Cerebellar nuclear complex (tissue), 1 donor: ENCODE results near the gene ADGRL2.

Experiments used
- DNase-seq, 2 experiments: peaks; one replicate each; lab custom pipeline; 2025; lab: John Stamatoyannopoulos, UW

The ADGRL2 gene

GRCh38 chr1:81800695-81801650, at the start of gene ADGRL2:
TSS of gene ADGRL2 (plus strand) at chr1:81800934. CDS start at chr1:81836985, 36,051 bp downstream.
- peak in 1 of 2 experiments; percentile 4 for DNase-seq

- no peak for DNase-seq
These were observed 47.9 kb upstream of the ADGRL2 start for GRCh38 chr1:81752840-81753239.

GRCh38 chr1:81754424-81754823, 46.3 kb upstream of the ADGRL2 start:
- DNase-seq: no peak

GRCh38 chr1:81756872-81757271, 43.9 kb upstream of the ADGRL2 start:
- DNase-seq: no peak

- no peak for DNase-seq
These were observed 43.2 kb upstream of the ADGRL2 start for GRCh38 chr1:81757398-81758020.

- no peak for DNase-seq
These were observed 42.6 kb upstream of the ADGRL2 start for GRCh38 chr1:81758181-81758580.

- no peak for DNase-seq
These were observed 40.1 kb upstream of the ADGRL2 start for GRCh38 chr1:81760477-81761097.

- no peak for DNase-seq
These were observed 25.2 kb upstream of the ADGRL2 start for GRCh38 chr1:81775510-81775909.

- DNase-seq: no peak
These were observed 19.9 kb upstream of the ADGRL2 start for GRCh38 chr1:81780705-81781454.

- DNase-seq: no peak
These were observed 19.0 kb upstream of the ADGRL2 start for GRCh38 chr1:81781749-81782148.

GRCh38 chr1:81792184-81792583, 8.6 kb upstream of the ADGRL2 start:
- DNase-seq: no peak

GRCh38 chr1:81797701-81798100, 3.0 kb upstream of the ADGRL2 start:
- DNase-seq: no peak

- DNase-seq: no peak
These were observed 617 bp upstream of the ADGRL2 start for GRCh38 chr1:81799939-81800694.

- DNase-seq: no peak
These were observed 1.1 kb downstream of the ADGRL2 start for GRCh38 chr1:81801651-81802456.

GRCh38 chr1:81802457-81802706, 1.6 kb downstream of the ADGRL2 start:
- DNase-seq: no peak

- no peak for DNase-seq
These were observed 2.1 kb downstream of the ADGRL2 start for GRCh38 chr1:81802707-81803430.

GRCh38 chr1:81803431-81804110, 2.8 kb downstream of the ADGRL2 start:
- DNase-seq: no peak

- no peak for DNase-seq
These were observed 3.6 kb downstream of the ADGRL2 start for GRCh38 chr1:81804312-81804711.
